ENCODE data around the gene ACTG1. TPM values are rescaled to one million over a fixed set of nuclear protein-coding genes. Genes with fewer than 3 reads are reported as not detected.
A peak's percentile ranks its signal among the peaks of the same experiment; 100 is the strongest.

Gene ACTG1
- total RNA-seq, 1 donor from 2014 or later = 5,342 TPM

DNA sequence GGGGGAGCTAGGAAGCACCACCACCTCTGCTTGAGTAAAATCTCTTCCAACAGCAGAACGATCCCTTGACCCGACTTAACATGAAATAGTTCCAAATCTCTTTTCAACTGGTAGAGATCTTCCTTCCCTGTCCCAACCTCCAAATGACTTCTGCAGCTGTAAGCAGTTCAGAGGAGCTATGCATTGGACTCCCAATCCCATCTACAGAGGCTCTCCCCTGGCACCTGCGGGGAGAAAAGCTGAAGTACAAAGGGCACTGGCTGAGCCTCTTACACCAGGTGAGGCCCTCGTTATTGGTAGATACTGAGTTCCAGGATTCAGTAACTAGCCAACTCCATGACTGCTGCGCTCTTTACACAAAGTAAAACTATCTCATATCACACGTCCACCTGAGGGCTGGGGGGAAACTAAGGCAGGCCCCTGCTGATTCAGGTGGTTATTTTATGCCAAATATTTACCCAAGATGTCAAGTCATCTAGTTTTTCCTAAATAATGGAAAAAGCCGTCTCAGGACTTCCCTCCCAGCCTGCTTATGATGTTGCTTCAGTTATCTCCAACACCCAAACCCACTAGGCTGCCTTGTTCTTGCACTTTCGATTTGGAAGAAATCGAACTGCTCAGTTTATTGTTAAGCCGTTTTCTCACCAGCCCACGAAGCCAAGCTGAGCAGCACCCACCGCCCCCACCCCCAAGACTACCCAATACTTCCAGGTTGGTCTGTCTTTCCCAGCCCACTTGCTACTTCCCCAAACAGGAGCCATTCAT, 3.2 kb downstream of the ACTG1 start:
- Mint-ChIP-seq H3K4me1 (ENCODE audit: low read depth, unreplicated experiment) (peaks cover 9% of the 10 kb centered on the region), H3K9me3 (ENCODE audit: unreplicated experiment) (peaks cover 34% of the 10 kb centered on the region), H3K27ac (ENCODE audit: unreplicated experiment) (peak overlapping the region; percentile 91), H3K27me3 (ENCODE audit: unreplicated experiment) (peaks cover 32% of the 10 kb centered on the region), H3K4me3 (ENCODE audit: unreplicated experiment) (peak overlapping the region; percentile 100), H3K36me3 (ENCODE audit: unreplicated experiment) (peaks cover 29% of the 10 kb centered on the region)
- DNase-seq = no peak
- TF ChIP-seq, protein P1, sequence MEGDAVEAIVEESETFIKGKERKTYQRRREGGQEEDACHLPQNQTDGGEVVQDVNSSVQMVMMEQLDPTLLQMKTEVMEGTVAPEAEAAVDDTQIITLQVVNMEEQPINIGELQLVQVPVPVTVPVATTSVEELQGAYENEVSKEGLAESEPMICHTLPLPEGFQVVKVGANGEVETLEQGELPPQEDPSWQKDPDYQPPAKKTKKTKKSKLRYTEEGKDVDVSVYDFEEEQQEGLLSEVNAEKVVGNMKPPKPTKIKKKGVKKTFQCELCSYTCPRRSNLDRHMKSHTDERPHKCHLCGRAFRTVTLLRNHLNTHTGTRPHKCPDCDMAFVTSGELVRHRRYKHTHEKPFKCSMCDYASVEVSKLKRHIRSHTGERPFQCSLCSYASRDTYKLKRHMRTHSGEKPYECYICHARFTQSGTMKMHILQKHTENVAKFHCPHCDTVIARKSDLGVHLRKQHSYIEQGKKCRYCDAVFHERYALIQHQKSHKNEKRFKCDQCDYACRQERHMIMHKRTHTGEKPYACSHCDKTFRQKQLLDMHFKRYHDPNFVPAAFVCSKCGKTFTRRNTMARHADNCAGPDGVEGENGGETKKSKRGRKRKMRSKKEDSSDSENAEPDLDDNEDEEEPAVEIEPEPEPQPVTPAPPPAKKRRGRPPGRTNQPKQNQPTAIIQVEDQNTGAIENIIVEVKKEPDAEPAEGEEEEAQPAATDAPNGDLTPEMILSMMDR (IDR thresholded peaks at IDR 0.05; ENCODE audit: partially characterized antibody, unreplicated experiment) = no peak

DNA sequence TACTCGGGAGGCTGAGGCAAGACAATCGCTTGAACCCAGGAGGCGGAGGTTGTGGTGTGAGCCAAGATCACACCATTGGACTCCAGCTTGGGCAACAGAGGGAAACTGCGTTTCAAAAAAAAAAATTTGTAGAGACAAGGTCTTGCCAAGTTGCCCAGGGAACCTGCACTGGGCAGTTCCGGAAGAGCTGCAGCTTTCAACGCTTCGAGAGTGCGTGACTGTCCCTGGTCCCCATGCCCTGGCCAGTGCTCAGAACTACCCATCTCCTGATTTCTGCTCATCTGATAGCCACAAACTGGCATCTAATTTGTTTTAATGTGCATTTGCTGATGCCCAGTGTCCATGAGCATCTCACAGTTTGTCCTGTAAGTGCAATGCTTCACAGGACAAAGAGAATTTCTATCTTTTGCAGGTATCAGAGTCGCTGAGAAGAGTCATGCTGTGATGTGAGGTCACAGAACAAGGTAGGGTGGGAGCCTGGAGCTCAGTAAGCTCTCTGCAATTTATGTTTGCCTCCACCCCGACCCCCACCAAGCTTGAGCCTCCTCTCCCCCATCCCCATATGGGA, 3.9 kb downstream of the ACTG1 start:
- Mint-ChIP-seq H3K36me3 (ENCODE audit: unreplicated experiment) (peaks cover 29% of the 10 kb centered on the region), H3K27me3 (ENCODE audit: unreplicated experiment) (peaks cover 32% of the 10 kb centered on the region), H3K9me3 (ENCODE audit: unreplicated experiment) (peaks cover 34% of the 10 kb centered on the region), H3K4me1 (ENCODE audit: low read depth, unreplicated experiment) (peaks cover 9% of the 10 kb centered on the region), H3K4me3 (ENCODE audit: unreplicated experiment) (peak overlapping the region; percentile 100), H3K27ac (ENCODE audit: unreplicated experiment) (no peak overlapping the region)
- DNase-seq = no peak
- TF ChIP-seq, protein P1 (IDR thresholded peaks at IDR 0.05; ENCODE audit: partially characterized antibody, unreplicated experiment) = no peak

GRCh38 chr17:81503619-81504018, 9.0 kb downstream of the ACTG1 start:
- peaks cover 2% of the 10 kb centered on the region for H3K4me1 Mint-ChIP-seq (ENCODE audit: low read depth, unreplicated experiment)
- H3K27ac Mint-ChIP-seq (ENCODE audit: unreplicated experiment) = no peak overlapping the region
- TF ChIP-seq, protein P1 (IDR thresholded peaks at IDR 0.05; ENCODE audit: partially characterized antibody, unreplicated experiment) = no peak
- DNase-seq = no peak
- no peak overlapping the region for H3K4me3 Mint-ChIP-seq (ENCODE audit: unreplicated experiment)
- no peaks in the 10 kb centered on the region for H3K27me3 Mint-ChIP-seq (ENCODE audit: unreplicated experiment)
- peaks cover 3% of the 10 kb centered on the region for H3K9me3 Mint-ChIP-seq (ENCODE audit: unreplicated experiment)
- H3K36me3 Mint-ChIP-seq (ENCODE audit: unreplicated experiment) = no peaks in the 10 kb centered on the region

DNA sequence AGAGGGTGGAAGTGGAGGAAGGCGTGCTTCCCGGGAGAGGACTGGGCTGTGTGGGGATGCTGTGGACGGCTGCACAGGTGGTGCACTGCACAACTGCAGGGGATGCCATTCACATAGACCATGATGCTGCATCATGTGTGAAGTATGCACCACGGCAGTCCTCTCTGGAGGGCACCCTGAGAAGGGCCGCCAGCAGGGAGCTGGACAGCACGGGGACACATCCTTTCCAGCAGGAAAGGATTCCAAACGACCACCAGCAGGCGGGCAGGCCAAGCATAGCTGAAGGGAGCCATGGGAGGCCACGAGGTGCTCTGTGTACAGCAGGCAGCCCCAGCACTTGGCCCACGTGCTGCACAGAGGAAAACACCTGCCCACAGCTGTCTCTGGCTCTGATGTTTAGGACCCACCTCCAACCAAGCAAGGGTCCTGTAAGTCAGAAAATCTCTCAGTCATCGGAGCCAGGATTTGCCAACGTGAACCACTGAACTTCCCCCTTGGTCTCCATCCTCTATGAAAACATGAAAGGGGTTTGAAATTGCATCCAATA, 10.1 kb downstream of the ACTG1 start:
- no peak for DNase-seq
- Mint-ChIP-seq H3K9me3 (ENCODE audit: unreplicated experiment) (peaks cover 2% of the 10 kb centered on the region), H3K4me3 (ENCODE audit: unreplicated experiment) (no peak overlapping the region), H3K4me1 (ENCODE audit: low read depth, unreplicated experiment) (no peaks in the 10 kb centered on the region), H3K36me3 (ENCODE audit: unreplicated experiment) (no peaks in the 10 kb centered on the region), H3K27ac (ENCODE audit: unreplicated experiment) (no peak overlapping the region), H3K27me3 (ENCODE audit: unreplicated experiment) (no peaks in the 10 kb centered on the region)
- TF ChIP-seq, protein P1 (IDR thresholded peaks at IDR 0.05; ENCODE audit: partially characterized antibody, unreplicated experiment) = no peak

- Mint-ChIP-seq H3K36me3 (ENCODE audit: unreplicated experiment) (no peaks in the 10 kb centered on the region), H3K9me3 (ENCODE audit: unreplicated experiment) (peaks cover 2% of the 10 kb centered on the region), H3K4me3 (ENCODE audit: unreplicated experiment) (no peak overlapping the region), H3K27me3 (ENCODE audit: unreplicated experiment) (no peaks in the 10 kb centered on the region), H3K4me1 (ENCODE audit: low read depth, unreplicated experiment) (peaks cover 1% of the 10 kb centered on the region), H3K27ac (ENCODE audit: unreplicated experiment) (no peak overlapping the region)
- TF ChIP-seq, protein P1 (IDR thresholded peaks at IDR 0.05; ENCODE audit: partially characterized antibody, unreplicated experiment) = no peak
- DNase-seq = no peak
Measured at GRCh38 chr17:81500047-81500446, 12.6 kb downstream of the ACTG1 start.
